Sigmoid colon (tissue), 4 donors: ENCODE results near the gene C19orf47.

Source experiments
- CTCF ChIP-seq, 4 experiments: fragments of 450-650 bp in 3 of 4; fragments of 200-600 bp in 1 of 4; IDR thresholded peaks; one replicate each; pipeline ENCODE4 v1.5.1; 2016 to 2019; ENCODE audit warnings: antibody characterized with exemption in 4 of 4, mild to moderate bottlenecking in 3 of 4, moderate library complexity in 2 of 4
- EP300 ChIP-seq, 4 donors: sonication (generic); formaldehyde crosslinking; IDR thresholded peaks; one replicate each; pipeline ENCODE4 v1.6.1; 2017; ENCODE audit warnings: antibody characterized with exemption in 4 of 4
- POLR2A ChIP-seq, 2 donors: fragments of 450-650 bp; IDR thresholded peaks; one replicate each; pipeline ENCODE4 v1.6.1; 2016; ENCODE audit warnings: antibody characterized with exemption in 2 of 2, mild to moderate bottlenecking in 2 of 2, moderate library complexity in 2 of 2
- POLR2AphosphoS5 ChIP-seq, 4 donors: sonication (generic); formaldehyde crosslinking; IDR thresholded peaks; one replicate each; pipeline ENCODE4 v1.6.1; 2017; ENCODE audit warnings: antibody characterized with exemption in 4 of 4

- TF ChIP-seq POLR2A (IDR thresholded peaks at IDR 0.05) (no peak), CTCF (IDR thresholded peaks at IDR 0.05) (no peak), POLR2AphosphoS5 (IDR thresholded peaks at IDR 0.05) (no peak), EP300 (IDR thresholded peaks at IDR 0.05) (no peak)
These were observed 12.6 kb upstream of the C19orf47 start for GRCh38 chr19:40360708-40361241.
